ENCODE results near the gene ALPK1.

ALPK1 gene

DNA sequence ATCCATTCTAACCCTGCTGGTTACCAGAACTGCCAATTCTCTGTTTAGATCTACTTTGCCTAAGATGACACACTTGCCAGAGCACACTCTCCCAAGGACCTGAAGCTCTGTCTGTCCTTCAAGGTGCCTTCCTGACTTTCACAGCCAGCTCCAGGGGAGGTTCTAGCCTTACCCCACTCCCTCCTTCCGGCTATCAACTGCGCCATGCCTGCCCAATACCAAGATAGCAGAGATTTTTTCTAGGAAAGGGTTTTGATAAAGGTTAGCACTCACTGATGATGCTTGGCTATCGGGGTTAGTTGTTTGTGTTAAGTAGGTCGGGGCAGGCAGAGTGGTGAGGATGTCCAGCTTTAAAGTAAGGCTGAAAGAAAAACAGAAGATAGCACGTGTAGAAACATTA is 14.3 kb downstream of the ALPK1 start:
- Histone ChIP-seq H2AFZ (no peak overlapping the region), H3K4me2 (ENCODE audit: low read length) (no peak overlapping the region), H3K27me3 (ENCODE audit: control insufficient read depth, insufficient read depth, low read length) (no peaks in the 10 kb centered on the region), H3K4me3 (ENCODE audit: low read depth, low read length) (no peak overlapping the region), H3K36me3 (ENCODE audit: control insufficient read depth, insufficient read depth, low read length) (no peaks in the 10 kb centered on the region), H3K79me2 (no peaks in the 10 kb centered on the region), H3K9me3 (ENCODE audit: control insufficient read depth, low read length) (no peaks in the 10 kb centered on the region), H3K4me1 (peaks cover 2% of the 10 kb centered on the region), H3K9ac (no peak overlapping the region), H3K27ac (no peak overlapping the region)
- TF ChIP-seq, protein P1, sequence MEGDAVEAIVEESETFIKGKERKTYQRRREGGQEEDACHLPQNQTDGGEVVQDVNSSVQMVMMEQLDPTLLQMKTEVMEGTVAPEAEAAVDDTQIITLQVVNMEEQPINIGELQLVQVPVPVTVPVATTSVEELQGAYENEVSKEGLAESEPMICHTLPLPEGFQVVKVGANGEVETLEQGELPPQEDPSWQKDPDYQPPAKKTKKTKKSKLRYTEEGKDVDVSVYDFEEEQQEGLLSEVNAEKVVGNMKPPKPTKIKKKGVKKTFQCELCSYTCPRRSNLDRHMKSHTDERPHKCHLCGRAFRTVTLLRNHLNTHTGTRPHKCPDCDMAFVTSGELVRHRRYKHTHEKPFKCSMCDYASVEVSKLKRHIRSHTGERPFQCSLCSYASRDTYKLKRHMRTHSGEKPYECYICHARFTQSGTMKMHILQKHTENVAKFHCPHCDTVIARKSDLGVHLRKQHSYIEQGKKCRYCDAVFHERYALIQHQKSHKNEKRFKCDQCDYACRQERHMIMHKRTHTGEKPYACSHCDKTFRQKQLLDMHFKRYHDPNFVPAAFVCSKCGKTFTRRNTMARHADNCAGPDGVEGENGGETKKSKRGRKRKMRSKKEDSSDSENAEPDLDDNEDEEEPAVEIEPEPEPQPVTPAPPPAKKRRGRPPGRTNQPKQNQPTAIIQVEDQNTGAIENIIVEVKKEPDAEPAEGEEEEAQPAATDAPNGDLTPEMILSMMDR (IDR thresholded peaks at IDR 0.05), result no peak

DNA sequence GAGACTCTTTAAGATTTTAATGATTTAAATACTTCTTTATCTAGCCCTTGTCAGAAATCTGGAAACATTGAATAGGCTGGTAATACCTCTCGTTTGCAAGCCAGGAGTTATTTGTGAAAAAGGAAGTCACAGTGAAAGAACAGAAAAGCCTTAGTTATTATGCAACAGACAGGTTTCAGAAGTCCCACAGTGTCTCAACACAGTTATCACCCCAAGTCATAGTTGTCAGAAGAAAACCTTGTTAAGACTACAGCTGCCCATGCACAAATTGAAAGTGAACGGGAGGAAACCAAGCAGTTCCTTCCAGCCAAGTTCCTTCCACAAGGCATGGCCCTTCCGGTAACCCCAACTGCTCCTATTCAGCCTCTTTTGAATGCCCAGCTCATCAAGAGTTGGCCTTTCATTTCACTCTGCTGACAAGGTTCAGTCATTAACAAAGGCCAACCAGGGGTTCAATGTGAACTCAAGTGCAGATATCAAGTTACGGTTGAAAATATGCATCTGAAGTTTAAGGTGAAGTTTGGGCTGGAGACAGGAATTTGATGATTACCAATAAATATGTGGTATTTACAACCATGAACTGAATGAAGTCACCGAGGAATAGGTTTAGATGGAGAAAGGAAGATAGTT is 15.6 kb downstream of the ALPK1 start:
- Histone ChIP-seq H3K4me3 (ENCODE audit: low read depth, low read length) (no peak overlapping the region), H3K4me1 (peaks cover 2% of the 10 kb centered on the region), H3K9ac (no peak overlapping the region), H3K4me2 (ENCODE audit: low read length) (no peak overlapping the region), H3K9me3 (ENCODE audit: control insufficient read depth, low read length) (no peaks in the 10 kb centered on the region), H3K79me2 (no peaks in the 10 kb centered on the region), H3K27ac (no peak overlapping the region), H3K36me3 (ENCODE audit: control insufficient read depth, insufficient read depth, low read length) (no peaks in the 10 kb centered on the region), H3K27me3 (ENCODE audit: control insufficient read depth, insufficient read depth, low read length) (no peaks in the 10 kb centered on the region), H2AFZ (no peak overlapping the region)
- TF ChIP-seq, protein P1 (IDR thresholded peaks at IDR 0.05), result no peak

DNA sequence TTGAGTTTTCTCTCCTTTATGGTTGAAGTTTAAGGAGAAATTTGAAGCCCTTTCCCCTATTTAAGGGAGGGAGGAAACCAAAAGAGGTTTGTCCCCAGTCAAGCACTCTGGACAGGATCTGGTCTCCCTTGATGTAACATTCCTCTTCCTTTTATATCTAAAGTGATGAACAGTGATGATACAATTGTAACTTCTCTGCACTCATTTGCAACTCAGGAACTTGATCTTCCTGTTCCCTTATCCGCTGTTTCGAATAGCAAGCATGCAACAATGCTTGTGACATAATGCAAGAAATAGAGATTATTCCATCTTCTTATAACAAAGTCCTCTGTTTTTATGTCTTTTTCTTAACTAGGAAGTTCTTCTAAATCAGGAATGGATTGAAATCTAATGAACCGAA is 18.3 kb downstream of the ALPK1 start:
- H3K4me1 ChIP-seq, result no peaks in the 10 kb centered on the region
- H3K9me3 ChIP-seq (ENCODE audit: control insufficient read depth, low read length), result no peaks in the 10 kb centered on the region
- TF ChIP-seq, protein P1 (IDR thresholded peaks at IDR 0.05), result no peak
- H3K27ac ChIP-seq, result no peak overlapping the region
- no peak overlapping the region for H2AFZ ChIP-seq
- no peaks in the 10 kb centered on the region for H3K79me2 ChIP-seq
- H3K4me3 ChIP-seq (ENCODE audit: low read depth, low read length), result no peak overlapping the region
- H3K9ac ChIP-seq, result no peak overlapping the region
- H3K4me2 ChIP-seq (ENCODE audit: low read length), result no peak overlapping the region
- no peaks in the 10 kb centered on the region for H3K36me3 ChIP-seq (ENCODE audit: control insufficient read depth, insufficient read depth, low read length)
- no peaks in the 10 kb centered on the region for H3K27me3 ChIP-seq (ENCODE audit: control insufficient read depth, insufficient read depth, low read length)

DNA sequence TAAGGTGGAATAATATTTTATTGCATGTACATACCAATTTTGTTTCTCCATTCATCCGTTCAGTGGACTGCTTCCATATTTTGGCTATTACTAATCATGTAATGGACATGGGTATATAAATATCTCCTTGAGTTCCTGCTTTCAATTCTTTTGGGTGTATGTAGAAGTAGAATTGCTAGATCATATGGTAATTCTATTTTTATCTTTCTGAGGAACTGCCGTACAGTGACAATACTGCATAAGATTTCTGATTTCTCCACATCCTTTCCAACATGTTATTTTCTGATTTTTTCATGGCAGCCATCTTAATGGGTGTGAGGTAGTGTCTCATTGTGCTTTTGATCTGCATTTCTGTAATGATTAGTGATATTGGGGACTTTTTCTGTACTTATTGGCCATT is 19.2 kb downstream of the ALPK1 start:
- Histone ChIP-seq H3K27ac (no peak overlapping the region), H3K4me1 (no peaks in the 10 kb centered on the region)

More for the DNA sequence above, 19.2 kb downstream of the ALPK1 start:
- Histone ChIP-seq H3K27me3 (ENCODE audit: control insufficient read depth, insufficient read depth, low read length) (no peaks in the 10 kb centered on the region), H3K9me3 (ENCODE audit: control insufficient read depth, low read length) (no peaks in the 10 kb centered on the region), H3K4me3 (ENCODE audit: low read depth, low read length) (no peak overlapping the region), H3K4me2 (ENCODE audit: low read length) (no peak overlapping the region), H3K36me3 (ENCODE audit: control insufficient read depth, insufficient read depth, low read length) (no peaks in the 10 kb centered on the region), H2AFZ (no peak overlapping the region), H3K79me2 (no peaks in the 10 kb centered on the region), H3K9ac (no peak overlapping the region)
- TF ChIP-seq, protein P1 (IDR thresholded peaks at IDR 0.05), result no peak

Measured in parathyroid adenoma (tissue), 2 donors.